ENCODE results near the gene ERCC2.

DNA sequence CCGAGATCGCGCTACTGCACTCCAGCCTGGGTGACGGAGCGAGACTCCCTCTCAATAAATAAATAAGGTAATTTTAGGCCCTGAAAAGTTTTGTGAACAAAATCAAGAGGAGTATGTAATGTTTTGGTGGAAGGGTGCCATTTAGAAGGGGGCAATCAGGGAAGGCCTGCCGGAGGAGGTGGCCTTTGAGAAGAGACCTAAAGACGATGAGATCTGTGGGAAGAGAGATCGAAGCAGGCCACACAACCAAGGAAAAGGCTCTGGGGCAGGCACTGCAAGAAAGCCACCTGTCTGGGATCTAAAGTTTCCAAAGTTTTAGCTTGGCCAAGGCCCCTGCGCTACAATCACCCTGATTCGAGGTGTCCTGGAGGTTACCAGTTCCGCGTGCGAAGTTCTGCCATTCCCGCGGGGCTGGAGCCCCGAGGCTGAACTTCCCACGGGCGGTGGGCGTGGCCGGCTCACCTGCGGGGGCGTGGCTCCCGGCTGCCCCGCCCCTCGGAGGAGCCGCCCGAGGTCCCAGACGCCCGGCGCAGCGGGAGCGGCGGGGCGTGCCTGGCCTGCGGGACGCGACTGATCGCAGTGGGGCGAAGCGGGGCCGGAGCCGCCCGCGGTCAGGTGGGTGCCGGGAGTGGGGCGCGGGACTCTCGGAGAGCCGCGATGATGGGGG, 30.0 kb downstream of the ERCC2 start, which contains the start of gene KLC3:
- TF ChIP-seq TAF1 (IDR thresholded peaks at IDR 0.05; ENCODE audit: low read depth, low read length) (no peak), YY1 (IDR thresholded peaks at IDR 0.05; ENCODE audit: low read depth, low read length) (no peak)
